Muscle layer of duodenum (tissue), 2 donors: Measurements from ENCODE around the gene DCST2.

ENCODE experiments used
- H3K27ac ChIP-seq: one replicate; pipeline ENCODE4 v1.7.0; 2013; ENCODE audit warnings: mild to moderate bottlenecking, low read length
- H3K27me3 ChIP-seq: one replicate; pipeline ENCODE4 v1.7.0; 2013; ENCODE audit warnings: low read depth, mild to moderate bottlenecking, control low read depth, low read length
- H3K36me3 ChIP-seq, 2 donors: one replicate each; pipeline ENCODE4 v1.7.0; 2013; ENCODE audit warnings: low read length in 2 of 2, control low read depth in 1 of 2, mild to moderate bottlenecking in 1 of 2; ENCODE audit not compliant: insufficient read depth in 2 of 2, control insufficient read depth in 1 of 2
- H3K4me1 ChIP-seq, 2 donors: one replicate each; pipeline ENCODE4 v1.7.0; 2013; ENCODE audit warnings: low read length in 2 of 2, mild to moderate bottlenecking in 2 of 2, control low read depth in 1 of 2, moderate library complexity in 1 of 2; ENCODE audit not compliant: insufficient read depth in 2 of 2, control insufficient read depth in 1 of 2
- H3K4me3 ChIP-seq, 2 donors: one replicate each; pipeline ENCODE4 v1.7.0; 2013; ENCODE audit warnings: low read length in 2 of 2, low read depth in 1 of 2, mild to moderate bottlenecking in 1 of 2
- H3K9me3 ChIP-seq, 2 donors: one replicate each; pipeline ENCODE4 v1.7.0; 2013; ENCODE audit warnings: low read length in 2 of 2, control low read depth in 1 of 2, mild to moderate bottlenecking in 1 of 2; ENCODE audit not compliant: control insufficient read depth in 1 of 2
- donor health status: healthy.

The DCST2 gene

GRCh38 chr1:155043793-155044192 lies 10.2 kb upstream of the DCST2 start:
- peaks cover 0 to 4% of the 10 kb centered on the region in 2 donors for H3K4me1 ChIP-seq
- no peak overlapping the region for H3K4me3 ChIP-seq
- H3K9me3 ChIP-seq = no peaks in the 10 kb centered on the region
- H3K36me3 ChIP-seq = no peaks in the 10 kb centered on the region
- H3K27ac ChIP-seq = peak overlapping the region; percentile 82
- no peaks in the 10 kb centered on the region for H3K27me3 ChIP-seq

GRCh38 chr1:155043301-155043702 lies 9.7 kb upstream of the DCST2 start:
- Histone ChIP-seq H3K27me3 (no peaks in the 10 kb centered on the region), H3K9me3 (no peaks in the 10 kb centered on the region), H3K4me1 (peaks cover 2 to 4% of the 10 kb centered on the region in 2 donors), H3K4me3 (no peak overlapping the region), H3K36me3 (no peaks in the 10 kb centered on the region), H3K27ac (peak overlapping the region; percentile 82)

GRCh38 chr1:155042789-155043188 lies 9.2 kb upstream of the DCST2 start:
- H3K27me3 ChIP-seq = no peaks in the 10 kb centered on the region
- H3K9me3 ChIP-seq = no peaks in the 10 kb centered on the region
- peak overlapping the region; percentile 82 for H3K27ac ChIP-seq
- no peak overlapping the region for H3K4me3 ChIP-seq
- peaks cover 4 to 7% of the 10 kb centered on the region in 2 donors for H3K4me1 ChIP-seq
- H3K36me3 ChIP-seq = no peaks in the 10 kb centered on the region

- H3K4me1 ChIP-seq = peaks cover 4 to 8% of the 10 kb centered on the region in 2 donors
- no peaks in the 10 kb centered on the region for H3K9me3 ChIP-seq
- H3K36me3 ChIP-seq = no peaks in the 10 kb centered on the region
- H3K27ac ChIP-seq = no peak overlapping the region
- no peaks in the 10 kb centered on the region for H3K27me3 ChIP-seq
- H3K4me3 ChIP-seq = no peak overlapping the region
Measured at GRCh38 chr1:155040358-155041093, 6.9 kb upstream of the DCST2 start.

- Histone ChIP-seq H3K4me3 (no peak overlapping the region), H3K4me1 (peaks cover 0 to 8% of the 10 kb centered on the region in 2 donors), H3K9me3 (no peaks in the 10 kb centered on the region), H3K36me3 (no peaks in the 10 kb centered on the region), H3K27me3 (no peaks in the 10 kb centered on the region), H3K27ac (no peak overlapping the region)
Measured at GRCh38 chr1:155039308-155039669, 5.7 kb upstream of the DCST2 start.

- Histone ChIP-seq H3K27ac (no peak overlapping the region), H3K36me3 (no peaks in the 10 kb centered on the region), H3K9me3 (no peaks in the 10 kb centered on the region), H3K4me1 (peaks cover 0 to 8% of the 10 kb centered on the region in 2 donors), H3K4me3 (no peak overlapping the region), H3K27me3 (no peaks in the 10 kb centered on the region)
Measured at GRCh38 chr1:155038602-155039307, 5.2 kb upstream of the DCST2 start.

- Histone ChIP-seq H3K4me3 (no peak overlapping the region), H3K27ac (no peak overlapping the region), H3K4me1 (peaks cover 0 to 8% of the 10 kb centered on the region in 2 donors), H3K36me3 (no peaks in the 10 kb centered on the region), H3K27me3 (no peaks in the 10 kb centered on the region), H3K9me3 (no peaks in the 10 kb centered on the region)
Measured at GRCh38 chr1:155037851-155038441, 4.4 kb upstream of the DCST2 start.

GRCh38 chr1:155037043-155037442 lies 3.5 kb upstream of the DCST2 start:
- Histone ChIP-seq H3K36me3 (no peaks in the 10 kb centered on the region), H3K27me3 (no peaks in the 10 kb centered on the region), H3K9me3 (no peaks in the 10 kb centered on the region), H3K4me3 (no peak overlapping the region), H3K27ac (no peak overlapping the region), H3K4me1 (peaks cover 0 to 8% of the 10 kb centered on the region in 2 donors)

- no peak overlapping the region for H3K27ac ChIP-seq
- H3K4me1 ChIP-seq = peaks cover 0 to 8% of the 10 kb centered on the region in 2 donors
- H3K36me3 ChIP-seq = no peaks in the 10 kb centered on the region
- no peaks in the 10 kb centered on the region for H3K27me3 ChIP-seq
- H3K4me3 ChIP-seq = no peak overlapping the region
- H3K9me3 ChIP-seq = no peaks in the 10 kb centered on the region
Measured at GRCh38 chr1:155035936-155036335, 2.4 kb upstream of the DCST2 start.

- Histone ChIP-seq H3K36me3 (no peaks in the 10 kb centered on the region), H3K27ac (no peak overlapping the region), H3K4me3 (no peak overlapping the region), H3K27me3 (no peaks in the 10 kb centered on the region), H3K9me3 (no peaks in the 10 kb centered on the region), H3K4me1 (peaks cover 0 to 8% of the 10 kb centered on the region in 2 donors)
Measured at GRCh38 chr1:155034318-155035208, 982 bp upstream of the DCST2 start.

GRCh38 chr1:155032886-155033285 lies 695 bp downstream of the DCST2 start:
- Histone ChIP-seq H3K27ac (no peak overlapping the region), H3K36me3 (no peaks in the 10 kb centered on the region), H3K4me1 (peaks cover 0 to 2% of the 10 kb centered on the region in 2 donors), H3K9me3 (no peaks in the 10 kb centered on the region), H3K27me3 (no peaks in the 10 kb centered on the region), H3K4me3 (no peak overlapping the region)
